H9 (cell line): ENCODE data around the gene B4GALNT4. TPM values are rescaled to one million over a fixed set of nuclear protein-coding genes. Genes with fewer than 3 reads are reported as not detected.

Experiments
- DNase-seq: peaks from one replicate; pipeline ENCODE4 v3.0.0-alpha.2; 2017
- H2AFZ ChIP-seq: one replicate; pipeline ENCODE4 v1.6.1; 2013; ENCODE audit warnings: mild to moderate bottlenecking, low read length, control low read depth, moderate library complexity
- H2AK5ac ChIP-seq: 2 replicates; pipeline ENCODE4 v1.6.1; 2013; ENCODE audit warnings: low read length, control low read depth, mixed read lengths; ENCODE audit not compliant: insufficient read length
- H2BK120ac ChIP-seq: one replicate; pipeline ENCODE4 v1.6.1; 2013; ENCODE audit warnings: low read depth, mild to moderate bottlenecking, low read length, control low read depth, inconsistent platforms; ENCODE audit not compliant: poor library complexity, severe bottlenecking
- H2BK12ac ChIP-seq: 2 replicates; pipeline ENCODE4 v1.6.1; 2013; ENCODE audit warnings: low read length, control low read depth, mixed read lengths, low read depth; ENCODE audit not compliant: insufficient read length
- H2BK15ac ChIP-seq: 2 replicates; pipeline ENCODE4 v1.6.1; 2013; ENCODE audit warnings: low read depth, low read length, control low read depth
- H2BK20ac ChIP-seq: one replicate; pipeline ENCODE4 v1.6.1; 2013; ENCODE audit warnings: low read depth, mild to moderate bottlenecking, low read length, control low read depth, inconsistent platforms; ENCODE audit not compliant: poor library complexity, severe bottlenecking
- H2BK5ac ChIP-seq: 2 replicates; pipeline ENCODE4 v1.6.1; 2013; ENCODE audit warnings: low read length, control low read depth, mixed read lengths; ENCODE audit not compliant: insufficient read length
- H3K14ac ChIP-seq: 2 replicates; pipeline ENCODE4 v1.6.1; 2013; ENCODE audit warnings: low read length, control low read depth; ENCODE audit not compliant: insufficient read depth
- H3K18ac ChIP-seq: 2 replicates; pipeline ENCODE4 v1.6.1; 2013; ENCODE audit warnings: low read depth, mild to moderate bottlenecking, mixed read lengths, low read length, control low read depth; ENCODE audit not compliant: insufficient read length
- H3K23ac ChIP-seq: 2 replicates; pipeline ENCODE4 v1.6.1; 2013; ENCODE audit warnings: low read length, control low read depth, mixed read lengths, low read depth; ENCODE audit not compliant: insufficient read length
- H3K23me2 ChIP-seq: 2 replicates; pipeline ENCODE4 v1.6.1; 2013; ENCODE audit warnings: low read depth, mild to moderate bottlenecking, mixed read lengths, low read length, control low read depth; ENCODE audit not compliant: insufficient read length, poor library complexity, severe bottlenecking
- H3K27ac ChIP-seq: 2 replicates; pipeline ENCODE4 v1.5.1; 2013; ENCODE audit warnings: low read length, control low read depth, mixed read lengths, low read depth; ENCODE audit not compliant: insufficient read length
- H3K27me3 ChIP-seq: 2 replicates; pipeline ENCODE4 v1.6.1; 2013; ENCODE audit warnings: low read length, control low read depth, inconsistent platforms; ENCODE audit not compliant: insufficient read depth
- H3K4ac ChIP-seq: 2 replicates; pipeline ENCODE4 v1.6.1; 2013; ENCODE audit warnings: low read depth, mild to moderate bottlenecking, control low read depth, inconsistent platforms, low read length, moderate library complexity
- H3K4me1 ChIP-seq: 2 replicates; pipeline ENCODE4 v1.6.1; 2013; ENCODE audit warnings: low read length, control low read depth, inconsistent platforms; ENCODE audit not compliant: insufficient read depth
- H3K4me2 ChIP-seq: 2 replicates; pipeline ENCODE4 v1.6.1; 2013; ENCODE audit warnings: low read length, control low read depth, mixed read lengths; ENCODE audit not compliant: insufficient read length, insufficient read depth
- H3K56ac ChIP-seq: 2 replicates; pipeline ENCODE4 v1.6.1; 2013; ENCODE audit warnings: low read depth, mild to moderate bottlenecking, mixed read lengths, low read length, control low read depth; ENCODE audit not compliant: insufficient read length
- H3K79me1 ChIP-seq: 2 replicates; pipeline ENCODE4 v1.6.1; 2013; ENCODE audit warnings: low read depth, mild to moderate bottlenecking, moderate library complexity, low read length, control low read depth, inconsistent platforms; ENCODE audit not compliant: insufficient read depth, poor library complexity, severe bottlenecking
- H3K79me2 ChIP-seq: 2 replicates; pipeline ENCODE4 v1.6.1; 2013; ENCODE audit warnings: low read length, control low read depth, inconsistent platforms; ENCODE audit not compliant: insufficient read depth
- H3K9ac ChIP-seq: 2 replicates; pipeline ENCODE4 v1.6.1; 2013; ENCODE audit warnings: low read length, control low read depth, mixed read lengths; ENCODE audit not compliant: insufficient read length; ENCODE audit errors: extremely low read depth
- H3K9me3 ChIP-seq: one replicate; pipeline ENCODE4 v1.6.1; 2013; ENCODE audit warnings: low read depth, low read length, inconsistent platforms; ENCODE audit not compliant: control insufficient read depth
- H3T11ph ChIP-seq: one replicate; pipeline ENCODE4 v1.6.1; 2013; ENCODE audit warnings: mild to moderate bottlenecking, low read length, control low read depth, inconsistent platforms
- H4K20me1 ChIP-seq: one replicate; pipeline ENCODE4 v1.6.1; 2013; ENCODE audit not compliant: control insufficient read depth, insufficient read length, insufficient read depth
- H4K5ac ChIP-seq: 2 replicates; pipeline ENCODE4 v1.6.1; 2013; ENCODE audit warnings: low read depth, mild to moderate bottlenecking, mixed read lengths, low read length, control low read depth; ENCODE audit not compliant: insufficient read length
- H4K8ac ChIP-seq: replicated peaks from 2 replicates; pipeline ENCODE4 v1.6.1; 2013; ENCODE audit warnings: low read length, control low read depth, mixed read lengths, low read depth; ENCODE audit not compliant: insufficient read length
- H4K91ac ChIP-seq: 2 replicates; pipeline ENCODE4 v1.6.1; 2013; ENCODE audit warnings: low read depth, mild to moderate bottlenecking, moderate library complexity, mixed read lengths, low read length, control low read depth; ENCODE audit not compliant: insufficient read length
- H3K27ac Mint-ChIP-seq, 3 experiments: 2 replicates in 2 of 3; 3 replicates in 1 of 3; pipeline ENCODE4 v1.8.0; 2020 to 2021; ENCODE audit warnings: mixed read lengths in 3 of 3, mild to moderate bottlenecking in 1 of 3, moderate library complexity in 1 of 3
- H3K27me3 Mint-ChIP-seq: 2 replicates; pipeline ENCODE4 v1.8.0; 2021; ENCODE audit warnings: low read depth, mild to moderate bottlenecking, moderate library complexity, mixed read lengths
- H3K36me3 Mint-ChIP-seq, 3 experiments: 2 replicates in 2 of 3; 3 replicates in 1 of 3; pipeline ENCODE4 v1.8.0; 2020 to 2021; ENCODE audit warnings: low read depth in 3 of 3, mixed read lengths in 3 of 3; ENCODE audit not compliant: insufficient read depth in 1 of 3
- H3K4me1 Mint-ChIP-seq, 2 experiments: 2 replicates each; pipeline ENCODE4 v1.8.0; 2020; ENCODE audit warnings: mixed read lengths in 2 of 2
- H3K4me3 Mint-ChIP-seq, 2 experiments: 2 replicates in 1 of 2; 3 replicates in 1 of 2; pipeline ENCODE4 v1.8.0; 2020 to 2021; ENCODE audit warnings: mild to moderate bottlenecking in 2 of 2, mixed read lengths in 2 of 2, moderate library complexity in 1 of 2
- H3K9me3 Mint-ChIP-seq, 2 experiments: 2 replicates in 1 of 2; 3 replicates in 1 of 2; pipeline ENCODE4 v1.8.0; 2020; ENCODE audit warnings: mild to moderate bottlenecking in 2 of 2, mixed read lengths in 2 of 2, moderate library complexity in 1 of 2
- CTCF ChIP-seq: fragments of 200-600 bp; sonication (generic); conservative IDR thresholded peaks from 3 replicates; pipeline ENCODE4 v1.8.0; 2021; ENCODE audit warnings: antibody characterized with exemption, mild to moderate bottlenecking
- WGBS: extraction: QIAGEN DNeasy Blood & Tissue Kit; methylation state at CpG from one replicate; pipeline ENCODE4 v1.1.7; 2013; ENCODE audit warnings: missing lambda C conversion rate, low lambda C conversion rate, mixed read lengths; ENCODE audit not compliant: insufficient read length; ENCODE audit errors: extremely low coverage; 5-methylcytosine and 5-hydroxymethylcytosine counted together
- total RNA-seq: library from RNA; stranded (reverse); gene quantifications from 2 replicates; pipeline ENCODE4 v1.2.1, GENCODE V29; 2021

The B4GALNT4 gene
- total RNA-seq, 1 experiment from 2014 or later = 105 TPM

- H3K4me3 Mint-ChIP-seq = no peak overlapping the region
These were observed 43.4 kb downstream of the B4GALNT4 start for GRCh38 chr11:412641-413119.

More at GRCh38 chr11:412641-413119, 43.4 kb downstream of the B4GALNT4 start:
- no peaks in the 10 kb centered on the region for H3K79me1 ChIP-seq
- H3K23ac ChIP-seq = no peak overlapping the region
- H4K8ac ChIP-seq = no peak overlapping the region
- no peak overlapping the region for H2AK5ac ChIP-seq
- no peak overlapping the region for H2BK5ac ChIP-seq
- Mint-ChIP-seq H3K27me3 (peaks cover 7% of the 10 kb centered on the region), H3K27ac (no peak overlapping the region), H3K9me3 (no peaks in the 10 kb centered on the region), H3K36me3 (no peaks in the 10 kb centered on the region), H3K4me1 (peaks cover 14 to 23% of the 10 kb centered on the region in 2 experiments)
- no peak for DNase-seq
- H3K4me1 ChIP-seq = peaks cover 2% of the 10 kb centered on the region; the same call in 1 of the 2 replicates
- H3K18ac ChIP-seq = no peak overlapping the region
- no CpG with 5 or more reads among the region's 15 CpGs for WGBS
- H3T11ph ChIP-seq = no peak overlapping the region
- H4K5ac ChIP-seq = no peak overlapping the region
- no peak overlapping the region for H3K56ac ChIP-seq
- no peak overlapping the region for H2AFZ ChIP-seq
- H3K79me2 ChIP-seq = no peaks in the 10 kb centered on the region; the same call in 1 of the 2 replicates
- no peak overlapping the region for H3K4ac ChIP-seq
- H3K27ac ChIP-seq = no peak overlapping the region
- no peak overlapping the region for H2BK20ac ChIP-seq
- H3K4me2 ChIP-seq = no peak overlapping the region
- no peak overlapping the region for H4K91ac ChIP-seq
- peaks cover 11% of the 10 kb centered on the region for H3K23me2 ChIP-seq
- TF ChIP-seq CTCF = no peak
- no peaks in the 10 kb centered on the region for H3K27me3 ChIP-seq
- H2BK12ac ChIP-seq = no peak overlapping the region
- no peak overlapping the region for H3K14ac ChIP-seq
- H4K20me1 ChIP-seq = peaks cover 4% of the 10 kb centered on the region
- no peaks in the 10 kb centered on the region for H3K9me3 ChIP-seq
- H3K9ac ChIP-seq = no peak overlapping the region
- H2BK15ac ChIP-seq = no peak overlapping the region
- no peak overlapping the region for H2BK120ac ChIP-seq
